ENCODE results near the gene DGKD. TPM values are rescaled to one million over a fixed set of nuclear protein-coding genes. Genes with fewer than 3 reads are reported as not detected.

DGKD gene
- total and polyA plus RNA-seq, 10 donors = 21.9 to 120 (median 71.9) TPM

GRCh38 chr2:233453111-233453915 lies 99.0 kb downstream of the DGKD start:
- intact Hi-C loops (cut with DNase I; ENCODE audit: low total_unique reads) = no loop called here
- H3K27ac ChIP-seq = peak overlapping the region in 3 of 8 donors; percentile 24 to 43 (median 24)

DNA sequence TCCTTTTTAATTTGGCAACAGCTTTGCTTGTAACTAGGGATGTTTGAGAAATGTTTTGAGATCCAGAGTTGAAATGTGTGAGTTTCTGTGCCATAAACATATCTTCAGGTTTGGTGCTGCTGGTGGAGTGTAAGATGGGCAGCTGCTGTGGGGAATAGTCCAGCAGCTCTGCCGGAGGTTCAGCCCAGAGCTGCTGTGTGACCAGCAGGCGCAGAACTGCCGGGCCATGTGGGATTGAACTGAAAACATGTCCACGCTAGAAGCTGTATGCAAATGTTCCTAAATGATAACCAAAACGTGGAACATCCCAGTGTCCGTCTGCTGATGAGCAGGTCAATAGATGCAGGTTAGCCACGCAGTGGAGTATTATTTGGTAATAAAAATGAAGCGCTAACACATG lies 99.6 kb downstream of the DGKD start:
- intact Hi-C loops (cut with DNase I; ENCODE audit: low total_unique reads) = no loop called here
- no peak overlapping the region for H3K27ac ChIP-seq

More at GRCh38 chr2:233453111-233453915, 99.0 kb downstream of the DGKD start:
- TF ChIP-seq POLR2A (IDR thresholded peaks at IDR 0.05) = no peak
- TF ChIP-seq, protein P1, sequence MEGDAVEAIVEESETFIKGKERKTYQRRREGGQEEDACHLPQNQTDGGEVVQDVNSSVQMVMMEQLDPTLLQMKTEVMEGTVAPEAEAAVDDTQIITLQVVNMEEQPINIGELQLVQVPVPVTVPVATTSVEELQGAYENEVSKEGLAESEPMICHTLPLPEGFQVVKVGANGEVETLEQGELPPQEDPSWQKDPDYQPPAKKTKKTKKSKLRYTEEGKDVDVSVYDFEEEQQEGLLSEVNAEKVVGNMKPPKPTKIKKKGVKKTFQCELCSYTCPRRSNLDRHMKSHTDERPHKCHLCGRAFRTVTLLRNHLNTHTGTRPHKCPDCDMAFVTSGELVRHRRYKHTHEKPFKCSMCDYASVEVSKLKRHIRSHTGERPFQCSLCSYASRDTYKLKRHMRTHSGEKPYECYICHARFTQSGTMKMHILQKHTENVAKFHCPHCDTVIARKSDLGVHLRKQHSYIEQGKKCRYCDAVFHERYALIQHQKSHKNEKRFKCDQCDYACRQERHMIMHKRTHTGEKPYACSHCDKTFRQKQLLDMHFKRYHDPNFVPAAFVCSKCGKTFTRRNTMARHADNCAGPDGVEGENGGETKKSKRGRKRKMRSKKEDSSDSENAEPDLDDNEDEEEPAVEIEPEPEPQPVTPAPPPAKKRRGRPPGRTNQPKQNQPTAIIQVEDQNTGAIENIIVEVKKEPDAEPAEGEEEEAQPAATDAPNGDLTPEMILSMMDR (IDR thresholded peaks at IDR 0.05 in 8 of 11, conservative IDR thresholded peaks at IDR 0.05 in 3 of 11) = no peak
- peak in 1 of 3 donors; percentile 49 for TF ChIP-seq POLR2AphosphoS5 (IDR thresholded peaks at IDR 0.05)
- Histone ChIP-seq H3K4me1 (peaks cover 0 to 7% (median 0%) of the 10 kb centered on the region in 6 donors), H3K9me3 (no peaks in the 10 kb centered on the region), H3K27me3 (replicated peaks in 1 of 7) (no peaks in the 10 kb centered on the region), H3K4me3 (no peak overlapping the region), H3K36me3 (peaks cover 9 to 100% (median 99%) of the 10 kb centered on the region in 6 donors)
- peak; percentile 48 for DNase-seq
- WGBS, 5 donors = 75 to 84% (median 82%) methylated on average over 9 to 10 of the region's 10 CpGs

DNA sequence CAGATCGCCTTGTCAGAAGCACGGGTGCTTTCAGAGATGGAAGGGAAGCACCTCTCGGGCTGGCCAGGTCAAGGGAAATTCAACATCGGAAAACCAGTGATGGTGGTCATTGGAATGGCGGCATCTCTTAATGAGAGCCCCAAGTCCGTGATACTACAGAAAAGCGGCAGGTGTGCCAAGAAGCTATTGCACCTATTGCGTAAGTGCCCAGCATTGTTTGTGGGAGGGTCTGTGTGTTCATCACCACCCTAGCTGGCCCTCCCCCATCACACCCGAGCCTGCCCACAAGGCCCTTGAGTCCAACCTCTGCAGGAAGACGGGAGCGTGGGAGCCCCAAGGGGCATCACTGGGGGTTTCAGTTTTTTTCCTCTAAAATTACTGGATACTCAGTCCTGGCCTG lies 100.7 kb downstream of the DGKD start:
- no peaks in the 10 kb centered on the region for H3K9me3 ChIP-seq
- peak; percentile 27 for DNase-seq
- no peaks in the 10 kb centered on the region for H3K4me1 ChIP-seq
- peaks cover 9 to 100% (median 100%) of the 10 kb centered on the region in 6 donors for H3K36me3 ChIP-seq
- no peak overlapping the region for H3K27ac ChIP-seq
- TF ChIP-seq POLR2A (IDR thresholded peaks at IDR 0.05) (no peak), POLR2AphosphoS5 (IDR thresholded peaks at IDR 0.05) (no peak)
- TF ChIP-seq, protein P1 (IDR thresholded peaks at IDR 0.05 in 8 of 11, conservative IDR thresholded peaks at IDR 0.05 in 3 of 11) = no peak
- intact Hi-C loops (cut with DNase I; ENCODE audit: low total_unique reads) = no loop called here
- no peak overlapping the region for H3K4me3 ChIP-seq
- H3K27me3 ChIP-seq (replicated peaks in 1 of 7) = no peaks in the 10 kb centered on the region
- WGBS, 5 donors = 88 to 93% (median 91%) methylated on average over 11 of the region's 11 CpGs

More for the DNA sequence above, 99.6 kb downstream of the DGKD start:
- H3K9me3 ChIP-seq = no peaks in the 10 kb centered on the region
- TF ChIP-seq, protein P1 (IDR thresholded peaks at IDR 0.05 in 8 of 11, conservative IDR thresholded peaks at IDR 0.05 in 3 of 11) = no peak
- TF ChIP-seq POLR2A (IDR thresholded peaks at IDR 0.05) (no peak), POLR2AphosphoS5 (IDR thresholded peaks at IDR 0.05) (no peak)
- no peaks in the 10 kb centered on the region for H3K27me3 ChIP-seq (replicated peaks in 1 of 7)
- peak; percentile 24 for DNase-seq
- no peak overlapping the region for H3K4me3 ChIP-seq
- peaks cover 9 to 100% (median 100%) of the 10 kb centered on the region in 6 donors for H3K36me3 ChIP-seq
- WGBS, 5 donors = 91 to 99% (median 96%) methylated on average over 8 of the region's 8 CpGs
- peaks cover 0 to 3% (median 0%) of the 10 kb centered on the region in 6 donors for H3K4me1 ChIP-seq

DNA sequence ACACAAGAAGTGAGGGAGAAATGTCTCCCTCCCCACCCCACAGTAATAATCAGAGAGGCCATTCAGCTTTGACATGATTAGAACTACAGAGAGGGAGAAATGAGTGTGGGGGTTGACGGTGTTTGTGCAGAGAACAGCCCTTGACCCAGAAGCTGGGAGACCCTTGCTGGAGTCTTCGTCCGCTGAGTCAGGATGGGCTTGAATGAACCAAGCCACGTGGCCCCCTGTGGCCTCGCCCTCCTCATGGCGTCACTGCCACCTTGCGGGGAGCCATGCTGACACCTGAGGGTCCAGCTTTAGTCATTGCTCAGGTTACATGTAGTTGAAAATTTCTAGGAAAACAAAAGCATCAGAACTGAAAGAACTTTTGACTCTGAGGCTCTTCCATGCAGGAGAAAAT lies 101.2 kb downstream of the DGKD start:
- peak; percentile 17 for DNase-seq
- intact Hi-C loops (cut with DNase I; ENCODE audit: low total_unique reads) = no loop called here
- WGBS, 5 donors = 95 to 100% (median 95%) methylated on average over 6 to 7 of the region's 7 CpGs

More for the DNA sequence above, 101.2 kb downstream of the DGKD start:
- no peak for TF ChIP-seq POLR2A (IDR thresholded peaks at IDR 0.05)
- TF ChIP-seq, protein P1 (IDR thresholded peaks at IDR 0.05 in 8 of 11, conservative IDR thresholded peaks at IDR 0.05 in 3 of 11) = no peak
- TF ChIP-seq POLR2AphosphoS5 (IDR thresholded peaks at IDR 0.05) = peak in 1 of 3 donors; percentile 30
- Histone ChIP-seq H3K36me3 (peaks cover 9 to 100% (median 100%) of the 10 kb centered on the region in 6 donors), H3K9me3 (no peaks in the 10 kb centered on the region), H3K27me3 (replicated peaks in 1 of 7) (no peaks in the 10 kb centered on the region), H3K27ac (no peak overlapping the region), H3K4me1 (no peaks in the 10 kb centered on the region), H3K4me3 (no peak overlapping the region)

Data from spleen (tissue), 11 donors.